ENCODE results near the gene EFNA2.
"Not testable (repeated sequence)": the region's sequence is repeated elsewhere in the genome, so short reads cannot be mapped to it uniquely, and the experiment has no call there.

Gene EFNA2

GRCh38 chr19:1318678-1319471 lies 33.2 kb downstream of the EFNA2 start:
- DNase-seq (ENCODE audit: low read depth), result no peak

GRCh38 chr19:1320282-1320650 lies 34.6 kb downstream of the EFNA2 start:
- DNase-seq (ENCODE audit: low read depth), result not testable (repeated sequence)

- DNase-seq (ENCODE audit: low read depth), result no peak
Observed at GRCh38 chr19:1321539-1321938, 35.9 kb downstream of the EFNA2 start.

DNA sequence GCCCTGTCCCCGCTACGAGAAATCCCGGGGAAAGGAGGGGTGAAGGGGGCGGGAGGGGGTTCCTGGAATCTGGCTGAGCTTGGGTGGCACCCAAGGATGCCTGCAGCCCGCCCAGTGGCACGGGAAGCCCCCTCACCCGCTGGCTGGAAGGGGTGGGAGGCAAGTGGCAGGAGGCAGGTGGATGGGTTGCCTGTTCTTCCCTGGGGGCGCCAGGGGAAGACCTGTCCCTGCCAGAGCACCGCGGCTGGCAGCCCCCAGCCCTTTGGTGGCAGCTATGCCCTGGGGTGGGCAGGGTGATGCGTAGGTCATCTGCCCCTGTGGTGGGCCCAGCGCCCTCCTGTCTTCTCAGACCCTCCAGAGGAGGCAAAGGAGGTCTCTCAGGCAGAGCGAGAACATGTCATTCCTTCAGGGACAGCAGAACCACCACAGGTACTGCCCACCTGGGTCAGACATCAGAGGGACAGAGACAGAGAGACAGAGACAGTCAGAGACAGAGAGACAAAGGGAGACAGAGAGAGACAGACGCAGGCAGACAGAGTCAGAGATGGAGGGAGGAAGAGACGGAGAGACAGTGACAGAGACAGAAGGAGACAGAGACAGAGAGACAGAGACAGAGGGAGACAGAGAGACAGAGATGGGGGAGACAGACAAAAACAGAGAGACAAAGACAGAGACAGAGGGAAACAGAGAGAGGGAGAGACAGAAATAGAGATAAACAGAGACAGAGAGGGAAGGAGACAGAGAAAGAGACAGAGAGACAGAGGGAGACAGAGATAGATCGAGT lies 36.7 kb downstream of the EFNA2 start:
- no peak for DNase-seq (ENCODE audit: low read depth)

- no peak for DNase-seq (ENCODE audit: low read depth)
Observed at GRCh38 chr19:1324249-1324805, 38.7 kb downstream of the EFNA2 start.

DNA sequence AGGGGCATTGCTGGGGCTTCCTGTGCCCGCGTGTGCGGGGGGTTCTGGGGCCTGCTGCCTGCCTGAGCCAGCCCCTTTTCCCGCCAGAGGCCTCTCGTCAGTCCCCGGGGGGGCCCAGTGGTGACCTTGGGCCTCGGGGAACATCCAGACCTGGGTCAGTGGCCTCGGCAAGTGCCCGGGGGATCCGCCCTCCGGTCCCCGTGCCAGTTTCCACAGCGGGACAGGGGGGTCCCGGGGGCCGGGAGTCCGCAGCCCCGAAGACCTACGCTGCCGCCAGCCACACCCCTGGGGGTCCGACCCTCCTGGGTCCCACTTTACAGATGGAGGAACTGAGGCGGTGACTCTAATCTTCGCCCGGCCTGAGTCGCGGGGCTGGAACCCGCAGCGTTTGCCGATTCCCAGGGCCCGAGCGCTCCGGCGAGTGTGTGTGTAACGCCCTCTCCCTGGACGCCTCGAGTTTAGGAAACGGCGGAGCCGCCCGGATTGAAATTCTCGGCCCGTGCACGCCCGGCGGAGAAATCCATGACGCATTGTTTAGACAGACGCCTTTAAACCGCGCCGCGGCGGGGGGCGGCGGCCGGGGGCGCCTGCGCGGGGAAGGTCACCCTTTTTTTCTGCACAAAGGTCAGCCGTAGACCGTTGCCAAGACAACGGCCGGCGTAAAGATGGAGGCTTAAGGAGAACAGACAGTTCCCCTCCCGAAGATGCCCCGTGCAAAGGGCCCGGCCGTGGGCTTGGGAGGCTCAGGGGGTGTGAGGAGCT lies 39.3 kb downstream of the EFNA2 start:
- peak; percentile 14 for DNase-seq (ENCODE audit: low read depth)

DNA sequence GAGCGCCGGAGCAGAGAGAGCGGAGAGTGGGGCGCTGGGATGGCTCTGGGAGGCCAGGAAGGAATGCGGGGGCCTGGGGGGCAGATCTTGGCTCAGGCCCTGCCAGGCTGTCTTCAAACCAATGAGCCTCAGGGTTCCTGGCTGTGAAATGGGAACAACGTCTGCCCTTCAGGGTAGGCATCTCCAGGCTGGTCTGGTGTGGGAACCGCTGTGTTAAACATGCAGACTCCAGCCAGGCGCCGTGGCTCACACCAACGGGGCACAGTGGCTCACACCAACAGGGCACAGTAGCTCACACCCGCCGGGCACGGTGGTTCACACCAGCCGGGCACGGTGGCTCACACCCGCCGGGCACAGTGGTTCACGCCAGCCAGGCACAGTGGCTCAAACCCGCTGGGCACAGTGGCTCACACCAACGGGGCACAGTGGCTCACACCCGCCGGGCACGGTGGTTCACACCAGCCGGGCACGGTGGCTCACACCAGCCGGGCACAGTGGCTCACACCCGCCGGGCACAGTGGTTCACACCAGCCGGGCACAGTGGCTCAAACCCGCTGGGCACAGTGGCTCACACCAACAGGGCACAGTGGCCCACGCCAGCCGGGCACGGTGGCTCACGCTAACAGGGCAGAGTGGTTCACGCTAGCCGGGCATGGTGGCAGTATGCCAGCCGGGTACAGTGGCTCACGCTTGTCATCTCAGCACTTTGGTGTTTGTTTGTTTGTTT lies 40.1 kb downstream of the EFNA2 start:
- DNase-seq (ENCODE audit: low read depth), result no peak

DNA sequence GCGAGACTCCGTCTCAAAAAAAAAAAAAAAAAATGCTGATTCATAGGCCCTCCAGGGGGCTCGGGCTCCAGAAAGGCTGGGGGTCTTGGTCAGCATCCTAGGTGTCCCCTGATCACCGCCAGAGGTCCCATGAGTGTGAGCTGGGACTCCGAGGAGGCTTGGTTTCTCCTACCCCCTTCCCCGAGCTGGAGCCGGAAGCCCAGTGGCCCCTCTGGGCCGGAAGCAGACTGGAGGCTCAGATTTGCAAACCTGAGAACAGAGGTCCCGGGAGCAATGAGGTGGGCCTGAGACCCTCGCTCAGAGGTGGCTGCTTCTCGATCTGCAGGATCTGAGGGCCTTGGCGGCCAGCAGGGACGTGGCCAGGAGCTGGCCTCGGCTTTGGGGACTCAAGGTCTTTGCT lies 41.5 kb downstream of the EFNA2 start:
- no peak for DNase-seq (ENCODE audit: low read depth)

DNA sequence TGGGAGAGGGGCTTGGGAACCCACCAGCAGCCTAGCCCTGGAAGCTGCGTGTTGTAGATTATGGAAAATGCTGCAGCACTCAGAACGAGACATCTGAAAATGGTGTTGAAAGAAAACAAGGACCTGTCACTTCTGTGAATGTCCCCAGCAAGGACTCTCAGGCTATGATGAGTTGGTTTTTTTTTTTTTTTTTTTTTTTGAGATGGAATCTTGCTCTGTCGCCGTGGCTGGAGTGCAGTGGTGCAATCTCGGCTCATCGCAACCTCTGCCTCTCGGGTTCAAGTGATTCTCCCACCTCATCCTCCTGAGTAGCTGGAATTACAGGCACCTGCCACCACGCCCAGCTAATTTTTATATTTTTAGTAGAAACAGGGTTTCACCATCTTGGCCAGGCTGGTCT lies 46.5 kb downstream of the EFNA2 start:
- DNase-seq (ENCODE audit: low read depth), result not testable (repeated sequence)

DNA sequence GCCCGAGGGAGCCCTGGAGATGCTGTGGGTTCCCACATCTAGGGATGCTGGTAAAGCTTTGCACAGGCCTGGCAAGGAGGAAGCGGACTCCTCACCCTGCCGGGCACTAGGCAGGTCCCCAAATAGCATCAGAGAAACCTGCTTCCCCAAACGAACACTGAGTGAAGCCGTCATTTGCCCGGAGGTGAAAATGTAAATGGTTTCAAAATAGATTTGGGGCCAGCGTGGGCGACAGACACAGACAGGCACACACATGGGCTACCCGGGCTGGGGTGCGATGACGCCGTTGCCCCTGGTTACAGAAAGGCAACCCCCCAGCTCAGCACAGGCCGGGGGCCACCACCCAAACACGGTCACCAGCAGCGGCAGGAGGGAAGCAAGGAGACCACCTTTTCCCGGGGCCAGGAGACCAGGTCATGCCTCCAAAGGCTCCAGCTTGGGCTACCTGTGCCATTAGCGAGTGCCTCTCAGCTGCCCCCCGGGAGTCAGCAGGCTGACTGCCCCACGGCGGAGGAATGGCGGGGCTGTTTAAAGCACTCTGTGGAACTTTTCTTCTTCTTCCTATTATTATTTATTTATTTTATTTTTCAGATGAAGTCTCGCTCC lies 50.5 kb downstream of the EFNA2 start:
- DNase-seq (ENCODE audit: low read depth), result no peak

DNA sequence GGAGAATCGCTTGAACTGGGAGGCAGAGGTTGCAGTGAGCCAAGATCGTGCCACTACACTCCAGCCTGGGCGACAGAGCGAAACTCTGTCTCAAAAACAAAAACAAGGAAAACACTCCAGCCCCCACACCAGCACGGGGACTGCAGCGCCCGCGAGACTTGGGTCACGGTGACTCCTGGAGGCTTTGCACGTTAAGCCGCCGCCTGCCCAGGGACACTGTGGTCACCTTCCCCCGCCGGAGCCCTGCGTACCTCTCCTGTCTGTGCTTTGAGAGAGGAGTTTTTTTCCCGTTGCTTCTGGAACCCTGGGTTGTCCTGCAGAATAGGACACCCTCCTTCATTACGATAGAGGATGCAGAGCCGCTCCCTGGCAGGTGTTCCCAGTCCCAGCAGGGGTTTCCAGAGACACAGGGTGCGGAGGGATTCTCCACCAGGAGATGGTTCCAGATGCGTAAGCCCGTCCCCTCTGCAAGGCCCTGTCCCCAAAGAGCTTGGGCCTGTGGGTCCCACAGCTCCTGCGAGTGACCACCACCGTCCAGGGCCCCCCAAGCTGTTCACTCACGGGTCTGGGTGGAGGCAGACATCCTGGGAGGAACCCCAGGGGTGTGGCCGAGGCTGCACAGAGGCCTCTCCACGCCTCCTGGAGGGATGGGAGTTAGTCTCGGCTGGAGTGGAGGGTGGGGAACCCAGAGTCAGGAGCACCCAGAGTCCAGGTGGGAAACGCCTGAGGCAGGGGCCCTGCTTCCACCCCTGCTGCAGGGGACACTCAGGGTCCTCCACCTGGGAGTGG lies 55.2 kb downstream of the EFNA2 start:
- no peak for DNase-seq (ENCODE audit: low read depth)

- DNase-seq (ENCODE audit: low read depth), result no peak
Observed at GRCh38 chr19:1343041-1343440, 57.4 kb downstream of the EFNA2 start.

GRCh38 chr19:1349211-1349610 lies 63.5 kb downstream of the EFNA2 start:
- DNase-seq (ENCODE audit: low read depth), result no peak

DNA sequence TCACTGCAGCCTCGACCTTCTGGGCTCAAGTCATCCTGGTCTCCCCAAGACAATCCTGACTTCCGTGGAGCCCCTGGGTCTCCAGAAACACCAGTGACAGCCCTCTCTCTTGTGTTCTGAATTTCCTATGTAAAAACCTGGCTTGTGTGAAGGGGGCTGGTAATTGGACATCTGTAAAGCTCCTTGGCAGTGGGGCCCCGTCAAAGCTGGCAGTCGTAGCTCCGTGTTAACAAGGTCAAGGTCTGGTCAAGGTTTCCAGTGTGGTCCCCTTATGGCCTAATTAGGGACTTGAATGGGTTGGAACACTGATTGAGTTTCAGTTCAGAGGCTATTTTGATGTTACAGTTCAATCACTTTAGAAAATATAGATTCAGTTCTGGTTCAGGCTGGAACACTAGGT lies 65.2 kb downstream of the EFNA2 start:
- DNase-seq (ENCODE audit: low read depth), result no peak

Measured in activated T-cell treated with anti-CD3 and anti-CD28 coated beads for 24 hours (primary cell).